OCI-M2 (cell line): ENCODE results near the gene IL16.

Experiments used
- DNase-seq: peaks from one replicate; lab custom pipeline; 2025; ENCODE audit not compliant: unreplicated experiment; lab: John Stamatoyannopoulos, UW

IL16 gene

DNA sequence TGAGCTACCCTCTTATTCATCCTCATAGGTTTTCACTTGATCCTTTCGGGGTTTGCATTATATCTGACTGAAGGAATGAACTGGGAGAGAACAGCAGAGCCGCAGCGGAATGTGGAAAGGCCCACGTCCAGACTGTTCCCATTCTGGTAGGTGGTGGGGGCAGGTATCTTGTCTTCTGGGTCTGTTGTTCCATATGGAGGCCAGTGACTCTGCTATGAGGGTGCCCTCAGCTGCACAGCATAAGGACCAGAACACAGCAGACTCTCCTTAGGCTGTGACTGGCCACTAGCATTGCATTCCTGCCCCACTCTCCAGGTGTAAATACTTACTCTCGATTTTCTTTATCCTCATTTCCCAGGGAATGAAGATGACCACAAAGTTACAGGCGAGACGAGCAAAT, 165.2 kb downstream of the IL16 start:
- DNase-seq: no peak

GRCh38 chr15:81362790-81363189, 166.1 kb downstream of the IL16 start:
- DNase-seq: no peak

- no peak for DNase-seq
These were observed 166.6 kb downstream of the IL16 start for GRCh38 chr15:81363276-81363675.
